Suppressor macrophage treated with lipopolysaccharide for 4 hours (primary cell): ENCODE data around the gene KIF21B.

ENCODE experiments used
- DNase-seq: peaks from one replicate; pipeline ENCODE4 v3.0.0-alpha.2; 2020

Gene KIF21B

GRCh38 chr1:200991097-200991614 lies 32.4 kb downstream of the KIF21B start:
- no peak for DNase-seq

GRCh38 chr1:200990114-200990513 lies 33.4 kb downstream of the KIF21B start:
- DNase-seq, result no peak

GRCh38 chr1:200989337-200989736 lies 34.2 kb downstream of the KIF21B start:
- DNase-seq, result no peak

GRCh38 chr1:200988693-200989092 lies 34.8 kb downstream of the KIF21B start:
- no peak for DNase-seq

GRCh38 chr1:200985481-200985880 lies 38.0 kb downstream of the KIF21B start:
- DNase-seq, result no peak

- no peak for DNase-seq
These were observed 40.4 kb downstream of the KIF21B start for GRCh38 chr1:200983035-200983561.

- DNase-seq, result no peak
These were observed 41.2 kb downstream of the KIF21B start for GRCh38 chr1:200982071-200982945.

GRCh38 chr1:200981278-200981677 lies 42.2 kb downstream of the KIF21B start:
- DNase-seq, result no peak

GRCh38 chr1:200980873-200981272 lies 42.6 kb downstream of the KIF21B start:
- no peak for DNase-seq

- no peak for DNase-seq
These were observed 43.1 kb downstream of the KIF21B start for GRCh38 chr1:200980452-200980772.

GRCh38 chr1:200979574-200980451 lies 43.7 kb downstream of the KIF21B start:
- DNase-seq, result peak; percentile 58

GRCh38 chr1:200977071-200977754 lies 46.3 kb downstream of the KIF21B start:
- DNase-seq, result no peak

GRCh38 chr1:200976634-200977033 lies 46.9 kb downstream of the KIF21B start:
- DNase-seq, result no peak

GRCh38 chr1:200975458-200975857 lies 48.1 kb downstream of the KIF21B start:
- DNase-seq, result no peak

- DNase-seq, result no peak
These were observed 48.8 kb downstream of the KIF21B start for GRCh38 chr1:200974711-200975110.

- DNase-seq, result no peak
These were observed 49.4 kb downstream of the KIF21B start for GRCh38 chr1:200973937-200974657.

GRCh38 chr1:200972985-200973742 lies 50.4 kb downstream of the KIF21B start:
- DNase-seq, result no peak

- peak; percentile 66 for DNase-seq
These were observed 51.4 kb downstream of the KIF21B start for GRCh38 chr1:200971955-200972711.

GRCh38 chr1:200971428-200971903 lies 52.0 kb downstream of the KIF21B start:
- DNase-seq, result no peak

GRCh38 chr1:200970771-200971427 lies 52.6 kb downstream of the KIF21B start:
- DNase-seq, result no peak
